CD14-positive monocyte (primary cell): Measurements from ENCODE around the gene SLC40A1. TPM values are rescaled to one million over a fixed set of nuclear protein-coding genes. Genes with fewer than 3 reads are reported as not detected.

Experiments
- DNase-seq, 3 donors: peaks; one replicate each; pipeline ENCODE4 v3.0.0-alpha.2; 2011 to 2022
- H2AFZ ChIP-seq: 2 replicates; pipeline ENCODE4 v1.6.0; 2012; ENCODE audit warnings: mild to moderate bottlenecking, low read depth, low read length, inconsistent platforms; ENCODE audit not compliant: insufficient read depth, poor library complexity, severe bottlenecking
- H3K27ac ChIP-seq, 2 donors: 1 replicate in 1 of 2; 2 replicates in 1 of 2; pipeline ENCODE4 v1.5.1; 2012 to 2013; ENCODE audit warnings: low read length in 2 of 2, control low read depth in 1 of 2, inconsistent platforms in 1 of 2, low read depth in 1 of 2, mild to moderate bottlenecking in 1 of 2
- H3K27me3 ChIP-seq, 2 donors: one replicate each; pipeline versions ENCODE4 v1.6.0 to v1.6.1; 2011 to 2013; ENCODE audit warnings: low read length in 2 of 2; ENCODE audit not compliant: control insufficient read depth in 2 of 2, insufficient read depth in 2 of 2
- H3K36me3 ChIP-seq, 2 donors: replicated peaks in 1 of 2; 1 replicate in 1 of 2; 2 replicates in 1 of 2; pipeline versions ENCODE4 v1.5.1 to v1.6.1; 2012 to 2013; ENCODE audit warnings: low read length in 2 of 2, control low read depth in 1 of 2, inconsistent platforms in 1 of 2, mild to moderate bottlenecking in 1 of 2; ENCODE audit not compliant: insufficient read depth in 2 of 2, control insufficient read depth in 1 of 2
- H3K4me1 ChIP-seq, 2 donors: 1 replicate in 1 of 2; 2 replicates in 1 of 2; pipeline versions ENCODE4 v1.5.1 to v1.6.1; 2012 to 2013; ENCODE audit warnings: low read length in 2 of 2, control low read depth in 1 of 2, inconsistent platforms in 1 of 2, mild to moderate bottlenecking in 1 of 2, moderate library complexity in 1 of 2; ENCODE audit not compliant: insufficient read depth in 2 of 2, control insufficient read depth in 1 of 2
- H3K4me2 ChIP-seq: replicated peaks from 2 replicates; pipeline ENCODE3; 2012; ENCODE audit warnings: low read length, moderate library complexity, mild to moderate bottlenecking; ENCODE audit not compliant: poor library complexity, severe bottlenecking; ENCODE audit errors: extremely low read depth
- H3K4me3 ChIP-seq, 3 experiments: fragments of 200-600 bp in 1 of 3; sonication (generic) in 1 of 3; replicated peaks in 1 of 3; 1 replicate in 2 of 3; 2 replicates in 1 of 3; pipeline ENCODE4 v1.5.1; 2011 to 2013; ENCODE audit warnings: low read length in 3 of 3, mild to moderate bottlenecking in 3 of 3, control low read depth in 2 of 3, low read depth in 2 of 3, inconsistent platforms in 1 of 3, moderate library complexity in 1 of 3
- H3K79me2 ChIP-seq: 2 replicates; pipeline ENCODE4 v1.6.0; 2012; ENCODE audit warnings: mild to moderate bottlenecking, control low read depth, inconsistent platforms, low read length, moderate library complexity; ENCODE audit not compliant: insufficient read depth
- H3K9ac ChIP-seq: 2 replicates; pipeline ENCODE4 v1.6.0; 2017; ENCODE audit warnings: low read length, mild to moderate bottlenecking; ENCODE audit not compliant: insufficient read depth, poor library complexity, severe bottlenecking
- H3K9me3 ChIP-seq, 2 donors: replicated peaks in 1 of 2; 1 replicate in 1 of 2; 2 replicates in 1 of 2; pipeline versions ENCODE4 v1.5.1 to v1.6.1; 2012 to 2013; ENCODE audit warnings: low read length in 2 of 2, control low read depth in 1 of 2; ENCODE audit not compliant: control insufficient read depth in 1 of 2, insufficient read depth in 1 of 2
- H4K20me1 ChIP-seq: 2 replicates; pipeline ENCODE4 v1.6.0; 2012; ENCODE audit warnings: mild to moderate bottlenecking, low read length, control low read depth, moderate library complexity; ENCODE audit not compliant: insufficient read depth
- H3K27ac Mint-ChIP-seq, 7 donors: one replicate each; pipeline ENCODE4 v1.8.0; 2020; ENCODE audit warnings: mild to moderate bottlenecking in 7 of 7, mixed read lengths in 7 of 7, moderate library complexity in 6 of 7, inconsistent platforms in 2 of 7
- H3K27me3 Mint-ChIP-seq, 3 donors: one replicate each; pipeline ENCODE4 v1.8.0; 2021 to 2022; ENCODE audit warnings: low read depth in 3 of 3, mild to moderate bottlenecking in 3 of 3, mixed read lengths in 3 of 3, moderate library complexity in 3 of 3, inconsistent platforms in 1 of 3
- H3K36me3 Mint-ChIP-seq, 2 donors: one replicate each; pipeline ENCODE4 v1.8.0; 2020; ENCODE audit warnings: mixed read lengths in 2 of 2, inconsistent platforms in 1 of 2, mild to moderate bottlenecking in 1 of 2
- H3K4me1 Mint-ChIP-seq: one replicate; pipeline ENCODE4 v1.8.0; 2020; ENCODE audit warnings: mild to moderate bottlenecking, mixed read lengths
- H3K4me3 Mint-ChIP-seq, 2 donors: one replicate each; pipeline ENCODE4 v1.8.0; 2020; ENCODE audit warnings: mild to moderate bottlenecking in 2 of 2, mixed read lengths in 2 of 2, moderate library complexity in 1 of 2
- H3K9me3 Mint-ChIP-seq, 7 donors: one replicate each; pipeline ENCODE4 v1.8.0; 2020 to 2022; ENCODE audit warnings: mixed read lengths in 7 of 7, mild to moderate bottlenecking in 6 of 7, moderate library complexity in 6 of 7, inconsistent platforms in 2 of 7
- WGBS: methylation state at CpG from one replicate; pipeline ENCODE4 v1.1.5; 2013; ENCODE audit warnings: missing lambda C conversion rate; ENCODE audit not compliant: insufficient coverage; 5-methylcytosine and 5-hydroxymethylcytosine counted together
- intact Hi-C, 2 donors: fragments of 100-400 bp; cut with micrococcal nuclease; formaldehyde crosslinking; loops; one replicate each; pipeline versions ENCODE4 v1.15.0 to v1.15.1; 2023
- polyA plus RNA-seq, 3 donors: library from polyadenylated mRNA; depleted of rRNA in 1 of 3; unstranded in 2 of 3; stranded (reverse) in 1 of 3; fragments of 300-500 nt in 2 of 3; fragments of >200 nt in 1 of 3; fragmentation: Illumina TruSeq in 2 of 3; gene quantifications; 1 replicate in 2 of 3; 2 replicates in 1 of 3; pipeline ENCODE4 v1.2.3, GENCODE V29; 2012 to 2021
- TF ChIP-seq, protein P1 (sequence below): fragments of 200-600 bp; IDR thresholded peaks from one replicate; pipeline ENCODE4 v1.8.0; 2022; ENCODE audit warnings: antibody characterized with exemption, mild to moderate bottlenecking

SLC40A1 gene
- polyA plus RNA-seq, 3 donors, result 7.9 to 91.6 (median 90.4) TPM

DNA sequence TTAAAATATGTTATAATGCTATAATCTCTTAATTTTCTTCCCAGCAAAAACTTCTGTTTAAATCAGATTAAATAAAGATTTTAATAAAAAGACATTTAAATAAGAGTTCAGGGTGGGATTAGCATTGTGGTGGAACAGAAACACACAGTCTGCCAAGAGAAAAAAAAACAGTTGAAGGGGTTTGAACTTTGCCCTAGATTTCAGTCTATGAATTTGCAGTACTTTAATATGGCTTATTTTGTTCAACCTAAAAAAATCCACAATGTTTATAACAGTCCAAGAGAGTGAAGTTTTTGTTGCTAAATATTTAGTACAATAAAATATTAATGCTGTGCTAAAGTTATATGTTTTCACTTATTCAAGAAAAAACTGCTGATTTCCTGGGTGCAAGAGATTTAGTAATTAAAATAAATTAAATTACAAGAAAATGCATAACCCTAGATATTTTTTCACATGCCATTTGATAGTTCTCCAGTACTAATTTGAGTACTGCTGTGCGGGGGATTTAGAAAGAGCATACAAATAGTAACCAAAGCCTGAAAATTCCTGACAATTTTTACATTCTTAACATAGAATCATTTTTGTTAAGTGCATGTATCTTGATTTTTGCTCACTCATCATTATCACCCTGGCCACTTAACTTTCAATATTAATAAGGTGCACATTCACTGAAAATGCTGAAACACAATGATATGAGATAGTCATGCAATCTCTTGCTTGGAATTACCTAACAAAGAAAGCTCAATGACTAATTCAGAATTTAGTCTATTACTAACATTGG, 52.6 kb downstream of the SLC40A1 start:
- Mint-ChIP-seq H3K4me1 (peaks cover 25% of the 10 kb centered on the region), H3K27ac (no peak overlapping the region), H3K27me3 (no peaks in the 10 kb centered on the region), H3K9me3 (peaks cover 0 to 5% (median 0%) of the 10 kb centered on the region in 7 donors), H3K36me3 (no peaks in the 10 kb centered on the region), H3K4me3 (no peak overlapping the region)
- TF ChIP-seq, protein P1, sequence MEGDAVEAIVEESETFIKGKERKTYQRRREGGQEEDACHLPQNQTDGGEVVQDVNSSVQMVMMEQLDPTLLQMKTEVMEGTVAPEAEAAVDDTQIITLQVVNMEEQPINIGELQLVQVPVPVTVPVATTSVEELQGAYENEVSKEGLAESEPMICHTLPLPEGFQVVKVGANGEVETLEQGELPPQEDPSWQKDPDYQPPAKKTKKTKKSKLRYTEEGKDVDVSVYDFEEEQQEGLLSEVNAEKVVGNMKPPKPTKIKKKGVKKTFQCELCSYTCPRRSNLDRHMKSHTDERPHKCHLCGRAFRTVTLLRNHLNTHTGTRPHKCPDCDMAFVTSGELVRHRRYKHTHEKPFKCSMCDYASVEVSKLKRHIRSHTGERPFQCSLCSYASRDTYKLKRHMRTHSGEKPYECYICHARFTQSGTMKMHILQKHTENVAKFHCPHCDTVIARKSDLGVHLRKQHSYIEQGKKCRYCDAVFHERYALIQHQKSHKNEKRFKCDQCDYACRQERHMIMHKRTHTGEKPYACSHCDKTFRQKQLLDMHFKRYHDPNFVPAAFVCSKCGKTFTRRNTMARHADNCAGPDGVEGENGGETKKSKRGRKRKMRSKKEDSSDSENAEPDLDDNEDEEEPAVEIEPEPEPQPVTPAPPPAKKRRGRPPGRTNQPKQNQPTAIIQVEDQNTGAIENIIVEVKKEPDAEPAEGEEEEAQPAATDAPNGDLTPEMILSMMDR, result no peak
- H3K36me3 ChIP-seq, result no peaks in the 10 kb centered on the region
- no peaks in the 10 kb centered on the region for H3K79me2 ChIP-seq
- H3K27me3 ChIP-seq, result no peaks in the 10 kb centered on the region
- no peak overlapping the region for H2AFZ ChIP-seq
- H3K9ac ChIP-seq, result no peak overlapping the region
- no peak overlapping the region for H3K4me3 ChIP-seq
- peaks cover 15 to 20% of the 10 kb centered on the region in 2 donors for H3K4me1 ChIP-seq
- no peak for DNase-seq
- H3K9me3 ChIP-seq, result no peaks in the 10 kb centered on the region
- H3K27ac ChIP-seq, result no peak overlapping the region
- no peak overlapping the region for H3K4me2 ChIP-seq
- H4K20me1 ChIP-seq, result no peaks in the 10 kb centered on the region
- no CpG with 5 or more reads among the region's 1 CpG for WGBS
- intact Hi-C loops, result no loop called here

DNA sequence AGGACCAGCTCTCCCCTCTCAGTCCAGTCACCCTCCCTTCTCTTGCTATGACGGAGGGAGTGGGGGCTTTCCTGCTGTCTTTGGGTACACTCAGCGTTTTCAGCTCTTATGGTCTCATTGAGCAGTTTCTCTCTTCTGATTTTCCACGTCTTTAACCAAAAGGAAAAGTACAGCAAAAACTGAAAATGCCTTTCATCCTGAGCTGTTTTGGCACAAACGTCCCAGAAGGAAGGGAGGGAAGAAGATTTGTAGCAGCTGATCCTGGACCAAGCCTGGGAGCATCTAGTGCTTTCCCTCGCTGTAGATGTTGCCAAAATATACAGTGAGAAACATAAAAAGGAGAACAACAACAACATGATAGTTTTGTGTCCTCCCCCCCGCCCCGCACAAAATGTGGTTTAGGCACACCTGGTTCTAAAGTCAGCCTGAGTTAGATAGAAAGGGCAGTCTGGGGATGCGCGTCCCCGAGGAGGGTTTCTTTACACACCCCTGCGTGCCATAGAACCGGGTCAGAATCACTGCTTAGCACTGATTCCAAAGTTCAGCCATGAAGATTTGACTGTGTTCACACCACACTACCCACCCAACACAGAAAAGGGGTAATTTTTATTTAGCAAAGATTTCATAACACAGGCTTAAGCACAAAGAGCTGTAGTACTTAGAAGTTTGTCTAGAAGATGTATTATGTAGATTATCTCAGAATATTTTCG, 53.4 kb downstream of the SLC40A1 start:
- Histone ChIP-seq H3K36me3 (no peaks in the 10 kb centered on the region), H3K27ac (no peak overlapping the region), H3K27me3 (no peaks in the 10 kb centered on the region), H3K9me3 (no peaks in the 10 kb centered on the region), H3K4me3 (no peak overlapping the region), H2AFZ (no peak overlapping the region), H3K4me2 (no peak overlapping the region), H4K20me1 (no peaks in the 10 kb centered on the region), H3K4me1 (peaks cover 15 to 24% of the 10 kb centered on the region in 2 donors), H3K79me2 (no peaks in the 10 kb centered on the region), H3K9ac (no peak overlapping the region)
- WGBS, result 92% methylated on average over 4 of the region's 13 CpGs
- Mint-ChIP-seq H3K9me3 (peaks cover 0 to 5% (median 0%) of the 10 kb centered on the region in 7 donors), H3K4me3 (no peak overlapping the region), H3K27ac (no peak overlapping the region), H3K36me3 (no peaks in the 10 kb centered on the region), H3K27me3 (no peaks in the 10 kb centered on the region), H3K4me1 (peaks cover 31% of the 10 kb centered on the region)
- intact Hi-C loops, result no loop called here
- no peak for DNase-seq
- TF ChIP-seq, protein P1, result no peak
